Measurements from ENCODE around the gene DIAPH3. TPM values are rescaled to one million over a fixed set of nuclear protein-coding genes. Genes with fewer than 3 reads are reported as not detected.

Gene DIAPH3
- total and polyA plus RNA-seq, 2 of the 8 experiments (the other 6 are each of a cell fraction or from before 2014, with no cell fraction given): 8.0 to 30.8 TPM

DNA sequence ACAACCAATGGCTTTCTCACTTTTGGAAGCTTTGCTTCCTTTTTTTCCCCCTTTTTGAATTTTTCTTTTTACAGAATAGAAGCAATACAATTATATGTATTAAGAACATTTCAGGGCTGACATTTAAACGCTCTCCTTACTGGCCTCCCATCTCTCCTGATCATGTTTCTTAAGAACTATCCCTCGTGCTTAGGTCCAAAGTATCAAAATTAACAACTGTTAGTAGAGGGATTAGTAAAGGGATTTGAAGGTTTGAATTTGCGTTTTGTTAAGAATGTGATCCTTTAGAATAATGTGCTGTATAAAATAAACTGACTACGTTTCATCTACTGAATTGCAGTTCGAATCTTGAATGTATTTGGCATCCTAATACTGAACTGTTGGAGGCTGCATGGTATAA is 424.8 kb downstream of the DIAPH3 start:
- Histone ChIP-seq H3K14ac (ENCODE audit: insufficient read length) (no peak overlapping the region), H2BK120ac (replicated peaks; ENCODE audit: low read depth, low read length) (no peak overlapping the region), H2BK5ac (ENCODE audit: low read depth, low read length) (no peak overlapping the region), H3K4ac (replicated peaks; ENCODE audit: insufficient read length, low read depth, low read length) (no peak overlapping the region), H2BK20ac (ENCODE audit: low read length) (no peak overlapping the region), H4K5ac (ENCODE audit: insufficient read length, low read depth, low read length) (no peak overlapping the region), H2AFZ (ENCODE audit: low read length) (no peak overlapping the region), H4K91ac (replicated peaks; ENCODE audit: insufficient read length, low read length) (no peak overlapping the region), H3K9me3 (ENCODE audit: insufficient read depth in 2 of 2, low read depth in 1 of 2, low read length in 1 of 2) (no peaks in the 10 kb centered on the region), H3K79me1 (ENCODE audit: low read depth, low read length) (no peaks in the 10 kb centered on the region), H2AK5ac (ENCODE audit: low read depth, low read length) (no peak overlapping the region), H4K20me1 (replicated peaks in 1 of 2; ENCODE audit: control insufficient read depth in 1 of 2, insufficient read depth in 2 of 2, low read length in 2 of 2) (no peaks in the 10 kb centered on the region), H3K4me2 (ENCODE audit: insufficient read depth in 1 of 2, low read depth in 2 of 2, low read length in 2 of 2) (no peak overlapping the region), H3K4me3 (ENCODE audit: extremely low read depth in 1 of 4, insufficient read depth in 2 of 4, low read depth in 3 of 4, low read length in 4 of 4) (no peak overlapping the region), H3K27ac (ENCODE audit: low read depth, low read length) (no peak overlapping the region), H3K9ac (replicated peaks in 1 of 4; ENCODE audit: extremely low read depth in 1 of 4, low read depth in 3 of 4, low read length in 3 of 4) (no peak overlapping the region), H3K18ac (ENCODE audit: extremely low read depth, low read length) (no peak overlapping the region), H3K56ac (replicated peaks; ENCODE audit: insufficient read length, low read depth, low read length) (no peak overlapping the region), H3K23me2 (ENCODE audit: low read depth, low read length) (no peaks in the 10 kb centered on the region; the same call in 1 of the 2 replicates), H3K23ac (ENCODE audit: insufficient read length) (no peak overlapping the region), H2BK12ac (ENCODE audit: low read depth, low read length) (no peak overlapping the region), H3K36me3 (ENCODE audit: control insufficient read depth in 2 of 4, insufficient read depth in 4 of 4, low read length in 3 of 4) (no peaks in the 10 kb centered on the region), H2BK15ac (ENCODE audit: low read length) (no peak overlapping the region), H4K8ac (ENCODE audit: extremely low read depth, insufficient read depth, low read length) (no peak overlapping the region), H3K79me2 (ENCODE audit: control insufficient read depth in 1 of 2, insufficient read depth in 2 of 2, low read length in 2 of 2) (no peaks in the 10 kb centered on the region), H3K4me1 (replicated peaks in 1 of 4; ENCODE audit: control insufficient read depth in 3 of 4, insufficient read depth in 4 of 4, low read length in 3 of 4) (peaks cover 0 to 6% (median 2%) of the 10 kb centered on the region in 4 experiments; a peak in 2 of 7 replicates), H3K27me3 (replicated peaks in 1 of 4; ENCODE audit: control insufficient read depth in 3 of 4, extremely low read depth in 1 of 4, insufficient read depth in 3 of 4, low read length in 3 of 4) (no peaks in the 10 kb centered on the region)
- 85 to 100% methylated on average over 1 to 5 of the region's 5 CpGs for WGBS, 2 experiments (ENCODE audit: extremely low coverage in 1 of 2, insufficient coverage in 1 of 2, insufficient read length in 1 of 2, insufficient replicate concordance in 2 of 2, low coverage in 1 of 2, low lambda C conversion rate in 2 of 2, missing lambda C conversion rate in 1 of 2)
- CTCF ChIA-PET (ENCODE audit: partially characterized antibody): interaction anchor here (1.7 kb wide), 1 partner anchor 32 kb away, joined by 5 read pairs; no protein-coding TSS in a partner anchor
- DNase-seq (ENCODE audit: low read depth in 1 of 2, low spot score in 2 of 2) (no peak), FAIRE-seq (no peak)
- POLR2A ChIA-PET (ENCODE audit: partially characterized antibody): no interaction called here
- TF ChIP-seq, protein P1, sequence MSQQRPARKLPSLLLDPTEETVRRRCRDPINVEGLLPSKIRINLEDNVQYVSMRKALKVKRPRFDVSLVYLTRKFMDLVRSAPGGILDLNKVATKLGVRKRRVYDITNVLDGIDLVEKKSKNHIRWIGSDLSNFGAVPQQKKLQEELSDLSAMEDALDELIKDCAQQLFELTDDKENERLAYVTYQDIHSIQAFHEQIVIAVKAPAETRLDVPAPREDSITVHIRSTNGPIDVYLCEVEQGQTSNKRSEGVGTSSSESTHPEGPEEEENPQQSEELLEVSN (IDR thresholded peaks at IDR 0.05): no peak
- no peak for TF ChIP-seq CHD1 (IDR thresholded peaks at IDR 0.05; ENCODE audit: low read depth, low read length)
- TF ChIP-seq MAFK (IDR thresholded peaks at IDR 0.05; ENCODE audit: low read depth, low read length): no peak
- TF ChIP-seq EZH2 (IDR thresholded peaks at IDR 0.05; ENCODE audit: low read depth, low read length, severe bottlenecking): no peak

All from H1 (cell line).